Endodermal cell (in vitro differentiated cells): ENCODE measurements around the gene GHRL. TPM values are rescaled to one million over a fixed set of nuclear protein-coding genes. Genes with fewer than 3 reads are reported as not detected.

Experiments
- DNase-seq: peaks from one replicate; pipeline ENCODE4 v3.0.0-alpha.2; 2017
- H3K27ac ChIP-seq: 2 replicates; pipeline ENCODE4 v1.5.1; 2013; ENCODE audit warnings: mild to moderate bottlenecking, low read depth, low read length, moderate library complexity
- H3K27me3 ChIP-seq: 2 replicates; pipeline ENCODE4 v1.6.1; 2013; ENCODE audit warnings: mild to moderate bottlenecking, low read length, moderate library complexity; ENCODE audit not compliant: insufficient read depth, control insufficient read depth, poor library complexity, severe bottlenecking
- H3K36me3 ChIP-seq: 2 replicates; pipeline ENCODE4 v1.7.0; 2013; ENCODE audit warnings: mild to moderate bottlenecking, low read length, moderate library complexity; ENCODE audit not compliant: control insufficient read depth, insufficient read depth
- H3K4me1 ChIP-seq: one replicate; pipeline ENCODE4 v1.7.0; 2013; ENCODE audit warnings: low read length; ENCODE audit not compliant: control insufficient read depth, insufficient read depth
- H3K4me3 ChIP-seq: 2 replicates; pipeline ENCODE4 v1.5.1; 2013; ENCODE audit warnings: mild to moderate bottlenecking, low read length, moderate library complexity
- H3K9ac ChIP-seq: 2 replicates; pipeline ENCODE4 v1.6.1; 2013; ENCODE audit warnings: mild to moderate bottlenecking, low read length, moderate library complexity; ENCODE audit not compliant: poor library complexity, severe bottlenecking; ENCODE audit errors: extremely low read depth
- H3K9me3 ChIP-seq: 2 replicates; pipeline ENCODE4 v1.6.1; 2013; ENCODE audit warnings: mild to moderate bottlenecking, low read length, moderate library complexity; ENCODE audit not compliant: control insufficient read depth
- H3K27ac Mint-ChIP-seq: 2 replicates; pipeline ENCODE4 v1.8.0; 2020; ENCODE audit warnings: mixed read lengths
- H3K27me3 Mint-ChIP-seq: 2 replicates; pipeline ENCODE4 v1.8.0; 2021; ENCODE audit warnings: mild to moderate bottlenecking, mixed read lengths; ENCODE audit not compliant: insufficient read depth
- H3K36me3 Mint-ChIP-seq: 2 replicates; pipeline ENCODE4 v1.8.0; 2020; ENCODE audit warnings: low read depth, mixed read lengths
- H3K4me1 Mint-ChIP-seq: 2 replicates; pipeline ENCODE4 v1.8.0; 2020; ENCODE audit warnings: mixed read lengths
- H3K4me3 Mint-ChIP-seq: 2 replicates; pipeline ENCODE4 v1.8.0; 2020; ENCODE audit warnings: mild to moderate bottlenecking, moderate library complexity, mixed read lengths
- H3K9me3 Mint-ChIP-seq: 2 replicates; pipeline ENCODE4 v1.8.0; 2020; ENCODE audit warnings: mild to moderate bottlenecking, mixed read lengths
- CTCF ChIP-seq: fragments of 200-600 bp; sonication (generic); conservative IDR thresholded peaks from 2 replicates; pipeline ENCODE4 v1.5.0; 2021; ENCODE audit warnings: antibody characterized with exemption, mild to moderate bottlenecking
- WGBS, 2 experiments: methylation state at CpG; one replicate each; pipeline versions ENCODE4 v1.1.5 to v1.1.7; 2013; ENCODE audit warnings: missing lambda C conversion rate in 2 of 2, mixed read lengths in 1 of 2; ENCODE audit not compliant: insufficient coverage in 1 of 2, insufficient read length in 1 of 2; 5-methylcytosine and 5-hydroxymethylcytosine counted together
- total RNA-seq, 2 donors: library from RNA; stranded (reverse); fragmentation: NEBNext Ultra II Directional in 1 of 2; extraction: Animal tissue kit (Norgen Biotek cat#: 25700) in 1 of 2; gene quantifications; 2 replicates in 1 of 2; 3 replicates in 1 of 2; pipeline ENCODE4 v1.2.1, GENCODE V29; 2021

Gene GHRL
- total RNA-seq, 2 donors from 2014 or later, result not detected

GRCh38 chr3:10321630-10322351 lies 29.0 kb upstream of the GHRL start:
- Histone ChIP-seq H3K36me3 (peaks cover 26% of the 10 kb centered on the region), H3K4me3 (no peak overlapping the region), H3K27ac (no peak overlapping the region), H3K4me1 (peaks cover 11% of the 10 kb centered on the region), H3K27me3 (peaks cover 37% of the 10 kb centered on the region), H3K9ac (no peak overlapping the region), H3K9me3 (no peaks in the 10 kb centered on the region)
- WGBS, 2 experiments, result 80 to 91% methylated on average over 1 to 7 of the region's 8 CpGs
- Mint-ChIP-seq H3K27ac (peak overlapping the region; percentile 99), H3K4me1 (peaks cover 17% of the 10 kb centered on the region), H3K4me3 (peak overlapping the region; percentile 98), H3K36me3 (peaks cover 23% of the 10 kb centered on the region), H3K9me3 (no peaks in the 10 kb centered on the region), H3K27me3 (peaks cover 14% of the 10 kb centered on the region)
- DNase-seq, result no peak
- no peak for TF ChIP-seq CTCF

- no peak for DNase-seq
- WGBS, 2 experiments, result 1 to 3% methylated on average over 5 to 9 of the region's 9 CpGs
- Mint-ChIP-seq H3K9me3 (no peaks in the 10 kb centered on the region), H3K27ac (peak overlapping the region; percentile 99), H3K27me3 (peaks cover 2% of the 10 kb centered on the region), H3K4me3 (peak overlapping the region; percentile 98), H3K36me3 (peaks cover 34% of the 10 kb centered on the region), H3K4me1 (peaks cover 22% of the 10 kb centered on the region)
- TF ChIP-seq CTCF, result no peak
- Histone ChIP-seq H3K27me3 (peaks cover 22% of the 10 kb centered on the region), H3K9ac (peak overlapping the region; percentile 99), H3K36me3 (peaks cover 35% of the 10 kb centered on the region), H3K9me3 (no peaks in the 10 kb centered on the region), H3K27ac (peak overlapping the region; percentile 75), H3K4me1 (peaks cover 14% of the 10 kb centered on the region), H3K4me3 (peak overlapping the region; percentile 90)
These were observed 27.6 kb upstream of the GHRL start for GRCh38 chr3:10320320-10320677.

GRCh38 chr3:10319804-10320203 lies 27.1 kb upstream of the GHRL start:
- Mint-ChIP-seq H3K27me3 (no peaks in the 10 kb centered on the region), H3K4me3 (peak overlapping the region; percentile 98), H3K27ac (peak overlapping the region; percentile 99), H3K9me3 (no peaks in the 10 kb centered on the region), H3K4me1 (peaks cover 22% of the 10 kb centered on the region), H3K36me3 (peaks cover 37% of the 10 kb centered on the region)
- Histone ChIP-seq H3K27ac (no peak overlapping the region), H3K4me1 (peaks cover 14% of the 10 kb centered on the region), H3K9me3 (no peaks in the 10 kb centered on the region), H3K9ac (peak overlapping the region; percentile 99), H3K27me3 (peaks cover 17% of the 10 kb centered on the region), H3K36me3 (peaks cover 39% of the 10 kb centered on the region), H3K4me3 (peak overlapping the region; percentile 90)
- DNase-seq, result no peak
- 11% methylated on average over 3 of the region's 3 CpGs; no CpG with 5 or more reads in 1 of the 2 experiments for WGBS, 2 experiments
- TF ChIP-seq CTCF, result no peak
